K562 (cell line): ENCODE data around the gene CBX4. TPM values are rescaled to one million over a fixed set of nuclear protein-coding genes. Genes with fewer than 3 reads are reported as not detected.
A peak's percentile ranks its signal among the peaks of the same experiment; 100 is the strongest.

Experiments
- GTF2E2 ChIP-seq: fragments of 200-800 bp; sonication (Bioruptor generic); IDR thresholded peaks from 2 replicates; pipeline ENCODE4 v1.6.1; 2016; ENCODE audit warnings: missing genetic modification characterization, missing compliant biosample characterization
- HDAC1 ChIP-seq, 2 experiments: fragments of 450-650 bp; IDR thresholded peaks; 2 replicates each; pipeline ENCODE4 v1.6.1; 2016 to 2017; ENCODE audit warnings: inconsistent platforms in 1 of 2, mild to moderate bottlenecking in 1 of 2, moderate library complexity in 1 of 2
- ILK ChIP-seq: fragments of 450-650 bp; IDR thresholded peaks from 2 replicates; pipeline ENCODE4 v1.6.1; 2016; ENCODE audit warnings: missing genetic modification characterization, low read depth, mild to moderate bottlenecking, missing compliant biosample characterization, moderate library complexity, borderline replicate concordance
- KLF13 ChIP-seq: fragments of 450-650 bp; IDR thresholded peaks from 2 replicates; pipeline ENCODE4 v1.6.1; 2016; ENCODE audit warnings: missing genetic modification characterization, low read depth, mild to moderate bottlenecking, missing compliant biosample characterization, moderate library complexity, borderline replicate concordance
- SIN3B ChIP-seq: fragments of 450-650 bp; IDR thresholded peaks from 2 replicates; pipeline ENCODE4 v1.6.1; 2017; ENCODE audit warnings: low read depth, mild to moderate bottlenecking, moderate library complexity
- ZNF589 ChIP-seq: fragments of 200-800 bp; sonication (Bioruptor generic); IDR thresholded peaks from 2 replicates; pipeline ENCODE4 v1.6.1; 2016; ENCODE audit warnings: low read depth, missing genetic modification characterization, missing compliant biosample characterization
- ZNF644 ChIP-seq: fragments of 200-800 bp; sonication (Bioruptor generic); IDR thresholded peaks from 2 replicates; pipeline ENCODE4 v1.6.1; 2016; ENCODE audit warnings: low read depth, missing genetic modification characterization, missing compliant biosample characterization
- polyA plus RNA-seq, 8 experiments: library from polyadenylated mRNA; depleted of rRNA in 4 of 8; stranded (reverse) in 5 of 8; unstranded in 3 of 8; fragments of >200 nt; fragmentation: Nextera tagmentation in 2 of 8; fragmentation: Illumina TruSeq in 1 of 8; extraction: Ambion mirVana in 2 of 8; extraction: Trizol in 1 of 8; gene quantifications; 2 replicates each; pipeline versions ENCODE4 v1.2.1 to v1.2.3, GENCODE V29; 2011 to 2014; ENCODE audit warnings: inconsistent platforms in 1 of 8, missing spikeins in 1 of 8
- total RNA-seq, 7 experiments: library from RNA; depleted of rRNA in 6 of 7; stranded (reverse); fragments of >200 nt in 6 of 7; fragmentation: Illumina TruSeq in 2 of 7; extraction: Trizol in 2 of 7; gene quantifications; 2 replicates each; pipeline versions ENCODE4 v1.2.1 to v1.2.3, GENCODE V29; 2011 to 2021; ENCODE audit warnings: low replicate concordance in 1 of 7
- TF ChIP-seq, protein P1 (sequence below): fragments of 200-400 bp; formaldehyde crosslinking; IDR thresholded peaks from 2 replicates; pipeline ENCODE4 v1.6.1; 2017; ENCODE audit warnings: mild to moderate bottlenecking, low read depth, low read length, moderate library complexity
- TF ChIP-seq, protein P2 (sequence below): fragments of 200-800 bp; sonication (Bioruptor generic); IDR thresholded peaks from 2 replicates; pipeline ENCODE4 v1.6.1; 2016; ENCODE audit warnings: missing genetic modification characterization, missing compliant biosample characterization
- TF ChIP-seq, protein P3 (sequence below): sonication (generic); formaldehyde crosslinking; IDR thresholded peaks from 2 replicates; pipeline ENCODE4 v1.8.1; 2022; ENCODE audit warnings: missing genetic modification reagents

Gene CBX4
- total and polyA plus RNA-seq, 9 of the 15 experiments (the other 6 are each of a cell fraction or from before 2014, with no cell fraction given) = 0.98 to 50.5 (median 10.0) TPM

DNA sequence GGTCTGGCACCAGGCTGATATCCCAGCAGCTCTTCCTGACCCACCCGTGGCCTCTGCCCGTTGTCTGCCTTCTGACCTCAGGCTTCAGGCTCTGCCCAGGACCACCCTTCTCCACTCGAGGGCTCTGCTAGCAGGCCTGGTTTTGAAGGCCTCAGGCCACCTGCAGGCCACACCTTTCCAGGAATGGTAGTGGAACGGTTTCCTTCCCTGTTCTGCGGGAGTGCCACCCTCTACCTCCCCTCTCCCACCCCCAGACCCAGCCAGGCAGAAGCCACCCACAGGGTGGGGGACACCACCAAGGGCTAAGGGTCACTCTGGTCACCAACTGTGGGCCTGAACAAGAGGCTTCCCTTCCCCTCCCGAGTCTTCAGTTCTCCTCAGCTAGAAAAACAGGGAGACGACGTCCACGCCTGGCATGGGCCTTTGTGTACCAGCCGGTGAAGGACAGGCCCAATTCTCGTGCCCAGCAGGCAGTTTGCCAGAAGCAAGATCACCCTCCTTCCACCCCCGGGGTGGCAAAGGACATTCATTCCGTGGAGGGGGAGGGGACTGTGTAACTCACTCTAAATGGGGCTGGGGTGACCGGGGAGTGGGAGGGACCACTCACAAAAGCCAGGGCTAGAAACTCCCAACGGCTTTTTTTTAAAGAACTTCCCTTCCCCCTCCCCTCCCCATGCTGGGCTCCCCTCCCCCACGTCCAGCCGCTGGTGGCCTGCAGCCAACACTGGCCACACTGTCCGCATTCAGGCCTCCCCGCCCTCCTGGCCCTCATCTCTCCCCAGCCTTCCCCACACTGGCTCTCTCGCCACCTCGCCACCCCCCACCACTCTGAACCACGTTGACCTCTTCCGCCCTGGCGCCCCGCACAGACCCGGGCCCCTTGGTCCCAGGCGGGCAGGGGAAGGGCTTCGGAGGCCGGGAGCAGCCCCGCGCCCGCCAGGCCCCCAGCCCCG lies 7.7 kb downstream of the CBX4 start (continued):
- TF ChIP-seq KLF13 (tag) (no peak), ZNF589 (CRISPR knock-in tag) (peak; percentile 70), HDAC1 (IDR thresholded peaks at IDR 0.05) (peak in 1 of 2 experiments; percentile 58; a peak in 1 of 4 replicates), ZNF644 (tag) (peak; percentile 72), ILK (tag) (no peak), GTF2E2 (tag) (no peak), SIN3B (no peak)
- TF ChIP-seq, protein P1, sequence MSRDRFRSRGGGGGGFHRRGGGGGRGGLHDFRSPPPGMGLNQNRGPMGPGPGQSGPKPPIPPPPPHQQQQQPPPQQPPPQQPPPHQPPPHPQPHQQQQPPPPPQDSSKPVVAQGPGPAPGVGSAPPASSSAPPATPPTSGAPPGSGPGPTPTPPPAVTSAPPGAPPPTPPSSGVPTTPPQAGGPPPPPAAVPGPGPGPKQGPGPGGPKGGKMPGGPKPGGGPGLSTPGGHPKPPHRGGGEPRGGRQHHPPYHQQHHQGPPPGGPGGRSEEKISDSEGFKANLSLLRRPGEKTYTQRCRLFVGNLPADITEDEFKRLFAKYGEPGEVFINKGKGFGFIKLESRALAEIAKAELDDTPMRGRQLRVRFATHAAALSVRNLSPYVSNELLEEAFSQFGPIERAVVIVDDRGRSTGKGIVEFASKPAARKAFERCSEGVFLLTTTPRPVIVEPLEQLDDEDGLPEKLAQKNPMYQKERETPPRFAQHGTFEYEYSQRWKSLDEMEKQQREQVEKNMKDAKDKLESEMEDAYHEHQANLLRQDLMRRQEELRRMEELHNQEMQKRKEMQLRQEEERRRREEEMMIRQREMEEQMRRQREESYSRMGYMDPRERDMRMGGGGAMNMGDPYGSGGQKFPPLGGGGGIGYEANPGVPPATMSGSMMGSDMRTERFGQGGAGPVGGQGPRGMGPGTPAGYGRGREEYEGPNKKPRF = no peak
- TF ChIP-seq, protein P2, sequence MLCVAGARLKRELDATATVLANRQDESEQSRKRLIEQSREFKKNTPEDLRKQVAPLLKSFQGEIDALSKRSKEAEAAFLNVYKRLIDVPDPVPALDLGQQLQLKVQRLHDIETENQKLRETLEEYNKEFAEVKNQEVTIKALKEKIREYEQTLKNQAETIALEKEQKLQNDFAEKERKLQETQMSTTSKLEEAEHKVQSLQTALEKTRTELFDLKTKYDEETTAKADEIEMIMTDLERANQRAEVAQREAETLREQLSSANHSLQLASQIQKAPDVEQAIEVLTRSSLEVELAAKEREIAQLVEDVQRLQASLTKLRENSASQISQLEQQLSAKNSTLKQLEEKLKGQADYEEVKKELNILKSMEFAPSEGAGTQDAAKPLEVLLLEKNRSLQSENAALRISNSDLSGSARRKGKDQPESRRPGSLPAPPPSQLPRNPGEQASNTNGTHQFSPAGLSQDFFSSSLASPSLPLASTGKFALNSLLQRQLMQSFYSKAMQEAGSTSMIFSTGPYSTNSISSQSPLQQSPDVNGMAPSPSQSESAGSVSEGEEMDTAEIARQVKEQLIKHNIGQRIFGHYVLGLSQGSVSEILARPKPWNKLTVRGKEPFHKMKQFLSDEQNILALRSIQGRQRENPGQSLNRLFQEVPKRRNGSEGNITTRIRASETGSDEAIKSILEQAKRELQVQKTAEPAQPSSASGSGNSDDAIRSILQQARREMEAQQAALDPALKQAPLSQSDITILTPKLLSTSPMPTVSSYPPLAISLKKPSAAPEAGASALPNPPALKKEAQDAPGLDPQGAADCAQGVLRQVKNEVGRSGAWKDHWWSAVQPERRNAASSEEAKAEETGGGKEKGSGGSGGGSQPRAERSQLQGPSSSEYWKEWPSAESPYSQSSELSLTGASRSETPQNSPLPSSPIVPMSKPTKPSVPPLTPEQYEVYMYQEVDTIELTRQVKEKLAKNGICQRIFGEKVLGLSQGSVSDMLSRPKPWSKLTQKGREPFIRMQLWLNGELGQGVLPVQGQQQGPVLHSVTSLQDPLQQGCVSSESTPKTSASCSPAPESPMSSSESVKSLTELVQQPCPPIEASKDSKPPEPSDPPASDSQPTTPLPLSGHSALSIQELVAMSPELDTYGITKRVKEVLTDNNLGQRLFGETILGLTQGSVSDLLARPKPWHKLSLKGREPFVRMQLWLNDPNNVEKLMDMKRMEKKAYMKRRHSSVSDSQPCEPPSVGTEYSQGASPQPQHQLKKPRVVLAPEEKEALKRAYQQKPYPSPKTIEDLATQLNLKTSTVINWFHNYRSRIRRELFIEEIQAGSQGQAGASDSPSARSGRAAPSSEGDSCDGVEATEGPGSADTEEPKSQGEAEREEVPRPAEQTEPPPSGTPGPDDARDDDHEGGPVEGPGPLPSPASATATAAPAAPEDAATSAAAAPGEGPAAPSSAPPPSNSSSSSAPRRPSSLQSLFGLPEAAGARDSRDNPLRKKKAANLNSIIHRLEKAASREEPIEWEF (CRISPR knock-in tag) = peak; percentile 87
- TF ChIP-seq, protein P3, sequence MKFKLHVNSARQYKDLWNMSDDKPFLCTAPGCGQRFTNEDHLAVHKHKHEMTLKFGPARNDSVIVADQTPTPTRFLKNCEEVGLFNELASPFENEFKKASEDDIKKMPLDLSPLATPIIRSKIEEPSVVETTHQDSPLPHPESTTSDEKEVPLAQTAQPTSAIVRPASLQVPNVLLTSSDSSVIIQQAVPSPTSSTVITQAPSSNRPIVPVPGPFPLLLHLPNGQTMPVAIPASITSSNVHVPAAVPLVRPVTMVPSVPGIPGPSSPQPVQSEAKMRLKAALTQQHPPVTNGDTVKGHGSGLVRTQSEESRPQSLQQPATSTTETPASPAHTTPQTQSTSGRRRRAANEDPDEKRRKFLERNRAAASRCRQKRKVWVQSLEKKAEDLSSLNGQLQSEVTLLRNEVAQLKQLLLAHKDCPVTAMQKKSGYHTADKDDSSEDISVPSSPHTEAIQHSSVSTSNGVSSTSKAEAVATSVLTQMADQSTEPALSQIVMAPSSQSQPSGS (CRISPR knock-in tag) = no peak
